OCI-LY1 (cell line): ENCODE results near the gene FGGY.

Experiments used
- CTCF ChIP-seq: fragments of 200-600 bp; sonication (generic), shearing (Covaris generic); IDR thresholded peaks from 2 replicates; pipeline ENCODE4 v1.5.1; 2017; ENCODE audit warnings: mild to moderate bottlenecking, antibody characterized with exemption, low read length, moderate library complexity, mixed read lengths
- EZH2 ChIP-seq: fragments of 200-600 bp; sonication (generic), shearing (Covaris generic); IDR thresholded peaks from 2 replicates; pipeline ENCODE4 v1.8.0; 2017; ENCODE audit warnings: borderline replicate concordance, mixed run types, mild to moderate bottlenecking, antibody characterized with exemption, low read length, moderate library complexity, mixed read lengths

GRCh38 chr1:59635097-59635496 lies 338.2 kb downstream of the FGGY start:
- TF ChIP-seq CTCF (no peak), EZH2 (no peak)
